Neural progenitor cell (in vitro differentiated cells): ENCODE measurements around the gene ERBIN. TPM values are rescaled to one million over a fixed set of nuclear protein-coding genes. Genes with fewer than 3 reads are reported as not detected.

Experiments
- DNase-seq: peaks from one replicate; pipeline ENCODE4 v3.0.0-alpha.2; 2016; ENCODE audit warnings: low spot score
- H2AFZ ChIP-seq: fragments of 200-600 bp; sonication (generic); replicated peaks from 2 replicates; pipeline ENCODE4 v1.6.1; 2016; ENCODE audit warnings: antibody characterized with exemption
- H3F3A ChIP-seq: fragments of 200-600 bp; sonication (generic); 2 replicates; pipeline ENCODE4 v1.6.1; 2016; ENCODE audit warnings: antibody characterized with exemption, low read depth
- H3K27ac ChIP-seq: fragments of 200-600 bp; sonication (generic); 2 replicates; pipeline ENCODE4 v1.5.1; 2016; ENCODE audit warnings: mild to moderate bottlenecking
- H3K27me3 ChIP-seq: fragments of 200-600 bp; sonication (generic); 2 replicates; pipeline ENCODE4 v1.6.1; 2016; ENCODE audit warnings: mild to moderate bottlenecking, moderate library complexity
- H3K36me3 ChIP-seq: fragments of 200-600 bp; sonication (generic); 2 replicates; pipeline ENCODE4 v1.5.1; 2016
- H3K4me1 ChIP-seq: fragments of 200-600 bp; sonication (generic); 2 replicates; pipeline ENCODE4 v1.6.1; 2016; ENCODE audit warnings: mixed run types
- H3K4me2 ChIP-seq: fragments of 200-600 bp; sonication (generic); 2 replicates; pipeline ENCODE4 v1.6.1; 2016
- H3K4me3 ChIP-seq: fragments of 200-600 bp; sonication (generic); 2 replicates; pipeline ENCODE4 v1.5.1; 2016
- H3K79me2 ChIP-seq: fragments of 200-600 bp; sonication (generic); 2 replicates; pipeline ENCODE4 v1.6.1; 2016; ENCODE audit warnings: low read depth
- H3K9ac ChIP-seq: fragments of 200-600 bp; sonication (generic); 2 replicates; pipeline ENCODE4 v1.6.1; 2016
- H3K9me3 ChIP-seq: fragments of 200-600 bp; sonication (generic); 2 replicates; pipeline ENCODE4 v1.5.1; 2016; ENCODE audit warnings: low read depth
- H4K20me1 ChIP-seq: fragments of 200-600 bp; sonication (generic); 2 replicates; pipeline ENCODE4 v1.6.1; 2016; ENCODE audit warnings: low read depth
- H3K27ac Mint-ChIP-seq: 3 replicates; pipeline ENCODE4 v1.8.0; 2021; ENCODE audit warnings: mixed read lengths
- H3K27me3 Mint-ChIP-seq: 2 replicates; pipeline ENCODE4 v1.8.0; 2022; ENCODE audit warnings: low read depth, mild to moderate bottlenecking, inconsistent platforms, moderate library complexity, mixed read lengths; ENCODE audit not compliant: insufficient read depth
- H3K36me3 Mint-ChIP-seq: 3 replicates; pipeline ENCODE4 v1.8.0; 2021; ENCODE audit warnings: mixed read lengths
- H3K4me1 Mint-ChIP-seq: 3 replicates; pipeline ENCODE4 v1.8.0; 2021; ENCODE audit warnings: mixed read lengths
- H3K4me3 Mint-ChIP-seq: 3 replicates; pipeline ENCODE4 v1.8.0; 2021; ENCODE audit warnings: mild to moderate bottlenecking, moderate library complexity, mixed read lengths
- H3K9me3 Mint-ChIP-seq: 3 replicates; pipeline ENCODE4 v1.8.0; 2020; ENCODE audit warnings: mixed read lengths
- EZH2 ChIP-seq: fragments of 200-600 bp; sonication (generic); IDR thresholded peaks from 2 replicates; pipeline ENCODE4 v1.6.1; 2017; ENCODE audit warnings: antibody characterized with exemption, mild to moderate bottlenecking, moderate library complexity
- EZH2phosphoT487 ChIP-seq: fragments of 200-600 bp; sonication (generic); IDR thresholded peaks from 2 replicates; pipeline ENCODE4 v1.6.1; 2017; ENCODE audit warnings: antibody characterized with exemption
- total RNA-seq: library from RNA; depleted of rRNA; stranded (reverse); fragments of >200 nt; gene quantifications from 2 replicates; pipeline ENCODE4 v1.2.3, GENCODE V29; 2015; ENCODE audit warnings: low replicate concordance
- TF ChIP-seq, protein P1 (sequence below): fragments of 200-600 bp; sonication (generic); IDR thresholded peaks from 2 replicates; pipeline ENCODE4 v1.5.1; 2017; ENCODE audit warnings: antibody characterized with exemption, mild to moderate bottlenecking

The ERBIN gene
- total RNA-seq, 1 donor from 2014 or later = 77.6 TPM

DNA sequence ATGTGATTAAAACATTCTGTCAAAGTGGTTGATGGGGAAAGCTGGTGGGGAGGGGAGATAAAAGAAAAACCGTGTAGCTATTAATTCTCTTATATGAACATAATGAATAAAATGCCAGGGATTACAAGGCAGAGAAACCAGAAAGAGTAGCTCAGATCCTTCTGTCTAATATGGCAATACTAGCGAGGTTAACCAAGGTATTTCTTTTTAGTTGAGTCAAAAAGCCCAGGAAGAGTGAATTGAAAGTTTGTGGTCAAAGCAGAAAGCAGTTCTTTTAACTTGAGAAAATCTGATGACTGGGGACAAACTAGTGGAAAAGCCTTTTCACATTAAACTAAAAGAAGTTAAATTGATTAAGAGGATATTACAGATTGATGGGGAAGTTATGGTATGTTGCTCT, 76.0 kb downstream of the ERBIN start:
- no peak overlapping the region for H3K27ac Mint-ChIP-seq
- H3K4me3 Mint-ChIP-seq = no peak overlapping the region
- no peak overlapping the region for H2AFZ ChIP-seq
- H3K79me2 ChIP-seq = peaks cover 80% of the 10 kb centered on the region
- TF ChIP-seq EZH2phosphoT487 (no peak), EZH2 (no peak)
- TF ChIP-seq, protein P1, sequence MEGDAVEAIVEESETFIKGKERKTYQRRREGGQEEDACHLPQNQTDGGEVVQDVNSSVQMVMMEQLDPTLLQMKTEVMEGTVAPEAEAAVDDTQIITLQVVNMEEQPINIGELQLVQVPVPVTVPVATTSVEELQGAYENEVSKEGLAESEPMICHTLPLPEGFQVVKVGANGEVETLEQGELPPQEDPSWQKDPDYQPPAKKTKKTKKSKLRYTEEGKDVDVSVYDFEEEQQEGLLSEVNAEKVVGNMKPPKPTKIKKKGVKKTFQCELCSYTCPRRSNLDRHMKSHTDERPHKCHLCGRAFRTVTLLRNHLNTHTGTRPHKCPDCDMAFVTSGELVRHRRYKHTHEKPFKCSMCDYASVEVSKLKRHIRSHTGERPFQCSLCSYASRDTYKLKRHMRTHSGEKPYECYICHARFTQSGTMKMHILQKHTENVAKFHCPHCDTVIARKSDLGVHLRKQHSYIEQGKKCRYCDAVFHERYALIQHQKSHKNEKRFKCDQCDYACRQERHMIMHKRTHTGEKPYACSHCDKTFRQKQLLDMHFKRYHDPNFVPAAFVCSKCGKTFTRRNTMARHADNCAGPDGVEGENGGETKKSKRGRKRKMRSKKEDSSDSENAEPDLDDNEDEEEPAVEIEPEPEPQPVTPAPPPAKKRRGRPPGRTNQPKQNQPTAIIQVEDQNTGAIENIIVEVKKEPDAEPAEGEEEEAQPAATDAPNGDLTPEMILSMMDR = no peak
- H3K4me1 Mint-ChIP-seq = no peaks in the 10 kb centered on the region
- H3K9me3 ChIP-seq = no peaks in the 10 kb centered on the region
- H3K36me3 ChIP-seq = peaks cover 3% of the 10 kb centered on the region
- peaks cover 9% of the 10 kb centered on the region for H3K9me3 Mint-ChIP-seq
- H3K27me3 Mint-ChIP-seq = no peaks in the 10 kb centered on the region
- no peak for DNase-seq
- H3K9ac ChIP-seq = no peak overlapping the region
- H3K27me3 ChIP-seq = no peaks in the 10 kb centered on the region
- H3F3A ChIP-seq = no peaks in the 10 kb centered on the region
- H3K4me1 ChIP-seq = no peaks in the 10 kb centered on the region
- no peak overlapping the region for H3K27ac ChIP-seq
- no peaks in the 10 kb centered on the region for H4K20me1 ChIP-seq
- peaks cover 46% of the 10 kb centered on the region for H3K36me3 Mint-ChIP-seq
- H3K4me2 ChIP-seq = no peak overlapping the region
- no peak overlapping the region for H3K4me3 ChIP-seq

DNA sequence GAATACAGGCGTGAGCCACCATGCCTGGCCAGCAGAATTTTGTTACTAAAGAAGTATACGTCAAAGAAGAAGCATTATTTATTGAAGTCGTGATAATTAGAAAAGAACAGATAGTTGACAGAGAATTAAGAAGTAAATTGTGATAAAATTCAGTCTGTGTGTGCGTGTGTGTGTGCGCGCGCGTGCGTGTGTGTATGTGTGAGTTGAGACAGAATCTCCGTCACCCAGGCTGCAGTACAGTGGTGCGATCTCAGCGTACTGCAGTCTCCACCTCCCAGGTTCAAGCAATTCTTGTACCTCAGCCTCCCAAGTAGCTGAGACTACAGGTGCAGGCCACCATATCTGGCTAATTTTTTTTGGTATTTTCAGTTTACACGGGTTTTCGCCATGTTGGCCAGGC, 77.8 kb downstream of the ERBIN start:
- Mint-ChIP-seq H3K9me3 (peaks cover 9% of the 10 kb centered on the region), H3K27me3 (no peaks in the 10 kb centered on the region), H3K36me3 (peaks cover 47% of the 10 kb centered on the region), H3K4me1 (no peaks in the 10 kb centered on the region), H3K27ac (no peak overlapping the region), H3K4me3 (no peak overlapping the region)
- H2AFZ ChIP-seq = no peak overlapping the region
- peaks cover 71% of the 10 kb centered on the region for H3K79me2 ChIP-seq
- no peaks in the 10 kb centered on the region for H3K4me1 ChIP-seq
- no peak overlapping the region for H3K4me2 ChIP-seq
- H3K36me3 ChIP-seq = peaks cover 3% of the 10 kb centered on the region
- no peaks in the 10 kb centered on the region for H4K20me1 ChIP-seq
- no peak overlapping the region for H3K4me3 ChIP-seq
- no peaks in the 10 kb centered on the region for H3F3A ChIP-seq
- H3K9me3 ChIP-seq = no peaks in the 10 kb centered on the region
- H3K27ac ChIP-seq = no peak overlapping the region
- H3K9ac ChIP-seq = no peak overlapping the region
- DNase-seq = no peak
- no peaks in the 10 kb centered on the region for H3K27me3 ChIP-seq
- TF ChIP-seq, protein P1 = no peak
- no peak for TF ChIP-seq EZH2phosphoT487
- TF ChIP-seq EZH2 = no peak

DNA sequence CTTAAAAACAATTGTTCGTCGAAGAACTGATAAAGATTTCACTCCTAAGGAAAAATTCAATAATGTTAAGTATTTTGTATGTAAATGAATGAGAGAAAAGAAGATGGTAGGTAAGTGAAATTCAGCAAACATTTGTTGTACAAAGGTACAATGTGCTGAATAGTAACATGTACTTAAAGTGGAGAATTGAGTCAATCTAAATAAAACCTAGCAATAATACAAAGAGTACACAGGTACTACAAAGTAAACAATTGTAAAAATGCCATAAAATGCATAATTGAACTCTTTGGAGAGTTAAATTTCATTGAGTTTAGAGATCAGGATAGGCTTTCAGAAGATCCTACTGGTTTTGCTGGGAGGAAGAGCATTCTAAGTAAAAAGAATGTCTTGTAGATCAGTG, 82.9 kb downstream of the ERBIN start:
- Mint-ChIP-seq H3K4me1 (no peaks in the 10 kb centered on the region), H3K36me3 (peaks cover 21% of the 10 kb centered on the region), H3K4me3 (no peak overlapping the region), H3K27ac (no peak overlapping the region), H3K9me3 (peaks cover 3% of the 10 kb centered on the region), H3K27me3 (no peaks in the 10 kb centered on the region)
- Histone ChIP-seq H2AFZ (no peak overlapping the region), H3F3A (peaks cover 4% of the 10 kb centered on the region), H3K9me3 (no peaks in the 10 kb centered on the region), H3K9ac (no peak overlapping the region), H3K4me2 (no peak overlapping the region), H4K20me1 (peaks cover 10% of the 10 kb centered on the region), H3K27ac (no peak overlapping the region), H3K4me3 (no peak overlapping the region), H3K27me3 (no peaks in the 10 kb centered on the region), H3K79me2 (peaks cover 39% of the 10 kb centered on the region), H3K36me3 (peaks cover 9% of the 10 kb centered on the region), H3K4me1 (no peaks in the 10 kb centered on the region)
- no peak for DNase-seq
- no peak for TF ChIP-seq EZH2
- no peak for TF ChIP-seq EZH2phosphoT487
- TF ChIP-seq, protein P1 = no peak
